Cardiac septum (tissue), 1 donor: Measurements from ENCODE around the gene EPHB1. TPM values are rescaled to one million over a fixed set of nuclear protein-coding genes. Genes with fewer than 3 reads are reported as not detected.
"Not testable (repeated sequence)": the region's sequence is repeated elsewhere in the genome, so short reads cannot be mapped to it uniquely, and the experiment has no call there.

Experiments
- DNase-seq: peaks from one replicate; pipeline ENCODE4 v3.0.0-alpha.2; 2020; ENCODE audit warnings: low spot score
- intact Hi-C: fragments of 100-400 bp; cut with DNase I; formaldehyde crosslinking; loops from one replicate; pipeline ENCODE4 v1.14.0; 2022
- total RNA-seq: library from RNA; stranded (reverse); fragmentation: NEBNext Ultra II Directional; extraction: Animal tissue kit (Norgen Biotek cat#: 25700); gene quantifications from one replicate; pipeline ENCODE4 v1.2.1, GENCODE V29; 2021
- donor health status: DM: no; HTN: no; CAD: no.

Gene EPHB1
- total RNA-seq, 1 donor from 2014 or later = 1.1 TPM

DNA sequence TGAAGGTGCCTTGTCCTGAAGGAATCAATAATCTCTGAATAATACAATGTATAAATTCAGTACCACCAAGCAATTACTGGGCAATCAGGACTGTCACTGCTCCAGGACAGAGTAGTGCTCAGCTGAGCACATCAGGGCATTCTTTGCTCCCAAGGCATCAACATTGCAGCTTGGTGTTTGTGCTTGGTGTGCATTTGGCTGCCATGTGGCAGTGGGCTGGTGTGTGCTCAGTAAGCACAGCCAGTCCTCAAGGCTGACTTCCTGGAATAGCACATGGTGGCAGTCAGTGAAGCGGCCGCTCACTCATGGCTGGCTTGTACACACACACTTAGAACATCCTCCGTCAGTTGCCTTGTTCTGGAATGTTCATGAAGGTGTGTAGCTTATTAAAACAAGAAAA lies 217.0 kb downstream of the EPHB1 start:
- DNase-seq = no peak

GRCh38 chr3:135013206-135013605 lies 218.1 kb downstream of the EPHB1 start:
- intact Hi-C loops = no loop called here
- DNase-seq = no peak

More for the DNA sequence above, 217.0 kb downstream of the EPHB1 start:
- intact Hi-C loops = no loop called here

- no peak for DNase-seq
- intact Hi-C loops = no loop called here
These were observed 219.5 kb downstream of the EPHB1 start for GRCh38 chr3:135014566-135014965.

GRCh38 chr3:135017003-135017893 lies 222.2 kb downstream of the EPHB1 start:
- intact Hi-C loops = no loop called here

GRCh38 chr3:135018149-135018923 lies 223.3 kb downstream of the EPHB1 start:
- intact Hi-C loops = no loop called here

More at GRCh38 chr3:135017003-135017893, 222.2 kb downstream of the EPHB1 start:
- no peak for DNase-seq

GRCh38 chr3:135020181-135020580 lies 225.1 kb downstream of the EPHB1 start:
- DNase-seq = no peak
- intact Hi-C loops = no loop called here

More at GRCh38 chr3:135018149-135018923, 223.3 kb downstream of the EPHB1 start:
- no peak for DNase-seq

DNA sequence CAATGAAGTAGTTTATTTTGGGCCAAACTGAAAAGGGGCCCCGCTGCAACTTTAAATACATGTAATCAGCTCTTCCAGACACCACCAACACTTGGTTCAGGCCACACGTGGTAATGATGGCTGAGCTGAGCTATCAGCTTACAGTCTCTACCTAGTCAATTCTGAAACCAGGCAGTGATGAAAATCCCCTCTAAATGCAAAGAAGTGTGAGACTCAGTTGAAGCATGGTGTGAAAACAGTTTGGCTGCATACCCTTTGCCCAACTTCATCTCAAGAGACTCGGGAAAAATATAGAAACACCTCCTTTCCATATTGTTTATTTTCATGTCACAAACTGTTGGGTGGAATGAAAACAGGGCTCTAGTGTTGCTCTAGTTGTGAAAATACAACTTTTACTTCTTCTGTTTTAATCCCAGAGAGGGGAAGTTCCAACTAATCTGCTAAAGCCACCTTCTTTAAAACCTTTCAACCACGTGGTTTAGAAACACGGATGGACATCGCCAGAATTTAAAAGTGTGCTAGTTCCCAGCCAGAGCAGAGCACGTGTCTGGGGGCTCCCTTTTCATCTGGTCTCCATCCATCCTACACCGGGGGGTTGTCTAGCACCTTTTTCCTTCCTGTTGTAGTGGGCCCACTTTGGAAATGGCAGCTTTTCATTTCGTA lies 229.1 kb downstream of the EPHB1 start:
- no peak for DNase-seq
- intact Hi-C loops = no loop called here

DNA sequence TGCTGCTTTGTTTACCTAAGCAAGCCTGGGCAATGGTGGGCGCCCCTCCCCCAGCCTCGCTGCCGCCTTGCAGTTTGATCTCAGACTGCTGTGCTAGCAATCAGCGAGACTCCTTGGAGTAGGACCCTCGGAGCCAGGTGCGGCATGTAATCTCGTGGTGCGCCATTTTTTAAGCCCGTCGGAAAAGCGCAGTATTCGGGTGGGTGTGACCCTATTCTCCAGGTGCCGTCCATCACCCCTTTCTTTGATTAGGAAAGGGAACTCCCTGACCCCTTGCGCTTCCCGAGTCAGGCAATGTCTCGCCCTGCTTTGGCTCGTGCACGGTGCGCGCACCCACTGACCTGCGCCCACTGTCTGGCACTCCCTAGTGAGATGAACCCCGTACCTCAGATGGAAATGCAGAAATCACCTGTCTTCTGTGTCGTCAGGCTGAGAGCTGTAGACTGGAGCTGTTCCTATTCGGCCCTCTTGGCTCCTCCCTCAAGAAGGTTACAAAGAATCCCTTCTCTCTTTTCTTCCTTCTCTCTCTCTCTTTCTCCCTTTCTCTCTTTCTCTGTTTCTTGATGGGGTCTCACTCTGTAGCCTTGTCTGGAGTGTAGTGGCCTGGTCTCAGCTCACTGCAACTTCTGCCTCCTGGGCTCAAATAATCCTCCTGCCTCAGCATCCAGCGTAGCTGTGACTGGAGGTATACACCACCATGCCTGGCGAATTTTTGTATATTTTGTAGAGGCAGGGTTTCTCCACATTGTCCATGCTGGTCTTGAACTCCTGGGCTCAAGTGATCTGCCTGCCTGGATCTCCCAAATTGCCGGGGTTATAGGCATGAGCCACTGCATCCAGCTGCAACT lies 235.9 kb downstream of the EPHB1 start:
- DNase-seq, intact Hi-C loops: not testable (repeated sequence)

DNA sequence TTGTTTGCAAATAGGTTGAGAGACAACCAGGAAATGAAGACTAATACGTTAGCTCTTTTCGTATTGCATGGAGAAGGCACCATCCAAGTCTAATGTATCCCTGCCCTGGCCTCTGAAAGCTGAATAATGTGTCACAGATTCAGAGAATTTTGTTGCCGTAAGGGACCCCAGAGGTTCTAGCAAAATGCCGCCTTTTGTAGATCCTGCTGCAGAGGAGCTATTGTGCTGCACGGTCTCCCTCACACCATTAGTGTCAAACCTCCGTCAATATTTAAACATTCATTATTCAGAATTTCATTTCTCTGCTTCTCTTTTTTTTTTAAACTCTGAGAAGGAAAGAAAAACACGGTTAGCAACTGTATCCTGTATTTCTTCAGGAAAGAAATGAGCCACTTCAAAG lies 238.7 kb downstream of the EPHB1 start:
- intact Hi-C loops = no loop called here
- DNase-seq = no peak

DNA sequence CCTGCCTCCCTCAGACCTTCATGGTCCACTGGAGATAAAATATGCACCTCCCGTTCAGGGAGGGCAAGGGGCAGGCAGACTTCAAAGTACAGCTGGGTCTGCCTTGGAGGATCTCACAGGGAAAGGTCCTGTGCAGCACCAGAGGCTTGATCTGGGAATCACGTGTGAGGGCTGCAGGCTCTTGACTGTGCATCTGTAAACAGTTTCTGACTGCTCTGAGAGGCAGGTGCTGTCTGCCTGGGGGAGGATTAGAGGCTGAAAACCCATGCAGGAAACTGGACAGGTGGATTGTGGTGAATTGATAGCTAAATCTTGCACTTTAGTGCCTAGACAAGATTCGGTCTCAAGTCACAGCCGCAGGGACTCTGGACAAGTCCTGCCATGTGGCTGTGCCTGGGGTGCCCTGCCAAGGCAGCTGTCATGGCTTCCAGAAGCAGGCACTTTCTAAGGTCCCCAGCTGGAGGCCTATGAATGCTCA lies 239.3 kb downstream of the EPHB1 start:
- intact Hi-C loops = no loop called here

DNA sequence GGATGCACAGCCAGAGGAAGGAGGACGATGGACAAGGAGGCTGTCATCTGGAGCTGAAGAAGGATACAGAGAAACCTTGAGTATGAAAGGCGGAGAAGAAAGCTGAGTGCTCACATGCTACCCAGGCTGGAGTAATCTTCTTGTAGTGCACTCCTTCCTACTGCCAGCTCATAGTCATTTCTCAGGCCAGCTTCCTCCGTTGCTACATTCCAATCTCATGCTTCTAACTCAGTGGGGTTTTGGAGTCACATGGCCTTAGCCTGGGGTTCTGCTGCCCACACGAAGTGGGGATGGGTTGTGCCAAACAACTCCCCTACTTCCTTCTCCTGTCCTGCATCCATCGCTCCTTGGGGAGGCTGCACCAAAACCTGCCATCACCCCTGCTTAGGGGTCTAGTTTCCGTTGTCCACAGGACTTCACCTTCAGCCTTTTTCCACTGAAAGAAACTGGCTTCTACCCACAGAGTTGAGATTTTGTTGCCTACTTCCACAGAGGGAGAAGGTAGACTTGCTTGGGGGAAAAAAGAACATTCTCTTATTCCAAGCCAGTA lies 239.9 kb downstream of the EPHB1 start:
- intact Hi-C loops = no loop called here
- DNase-seq = no peak

More for the DNA sequence above, 239.3 kb downstream of the EPHB1 start:
- no peak for DNase-seq

- intact Hi-C loops = no loop called here
- DNase-seq = no peak
These were observed 243.1 kb downstream of the EPHB1 start for GRCh38 chr3:135038186-135038585.

- intact Hi-C loops, DNase-seq: not testable (repeated sequence)
These were observed 244.5 kb downstream of the EPHB1 start for GRCh38 chr3:135039536-135039935.

DNA sequence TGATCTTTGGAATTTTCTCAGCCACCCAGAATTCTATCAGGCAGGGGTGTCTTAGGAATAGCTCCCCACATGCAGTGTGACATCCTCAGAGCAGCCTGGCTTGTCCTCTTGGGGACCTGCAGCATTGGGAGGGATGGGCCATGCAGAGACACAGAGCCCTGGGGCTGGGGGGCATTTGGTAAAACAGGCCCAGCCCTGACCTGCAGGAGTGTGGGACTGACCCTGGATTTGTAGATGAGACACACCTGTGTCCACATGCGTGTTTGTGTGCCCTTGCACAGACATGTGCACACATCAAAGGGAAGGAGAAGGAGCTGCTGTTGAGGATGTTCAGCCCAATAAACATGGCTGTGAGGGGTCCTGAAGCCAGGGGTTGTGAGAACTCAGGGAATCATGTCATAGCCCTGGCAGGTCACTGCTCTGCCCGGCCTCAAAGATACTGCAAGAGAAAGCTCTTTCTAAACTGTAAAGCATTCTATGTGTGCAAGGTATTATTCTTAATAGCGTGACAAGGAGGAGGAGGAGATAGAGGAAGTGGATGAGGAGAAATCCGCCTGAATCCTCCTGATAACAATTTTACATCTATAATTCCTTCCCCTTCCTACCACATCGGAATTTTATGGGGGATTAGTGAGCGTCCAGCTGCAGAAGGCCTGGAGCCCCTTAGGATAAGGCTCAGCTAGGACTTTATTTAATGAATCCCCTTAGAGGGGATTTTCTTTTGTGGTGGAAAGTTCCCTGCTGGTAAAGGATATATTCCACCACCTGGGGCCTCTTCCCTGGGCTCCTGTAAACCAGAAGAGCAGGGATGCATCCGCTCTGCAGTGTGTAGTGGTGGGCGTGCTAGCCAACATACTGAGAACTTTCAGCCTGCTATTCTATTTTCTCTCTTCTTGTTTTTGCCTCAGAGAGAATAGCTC lies 245.5 kb downstream of the EPHB1 start:
- intact Hi-C loops = no loop called here
- no peak for DNase-seq

DNA sequence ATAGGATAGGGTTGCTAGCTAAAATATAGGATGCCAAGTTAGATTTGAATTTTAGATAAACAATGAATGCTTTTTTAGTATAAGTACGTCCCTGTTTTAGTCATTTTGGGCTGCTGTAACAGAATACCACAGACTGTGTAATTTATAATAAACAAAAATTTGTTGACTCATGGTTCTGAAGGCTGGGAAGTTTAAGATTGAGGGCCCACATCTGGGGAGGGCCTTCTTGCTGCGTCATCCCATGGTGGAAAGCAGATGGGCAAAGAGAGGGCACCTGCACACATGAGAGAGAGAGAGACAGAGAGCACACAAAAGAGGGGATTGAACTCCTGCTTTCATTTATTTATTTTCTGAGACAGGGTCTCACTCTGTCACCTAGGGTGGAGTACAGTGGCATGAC lies 246.5 kb downstream of the EPHB1 start:
- intact Hi-C loops = no loop called here

GRCh38 chr3:135047061-135047460 lies 252.0 kb downstream of the EPHB1 start:
- no peak for DNase-seq
- intact Hi-C loops = no loop called here

More for the DNA sequence above, 246.5 kb downstream of the EPHB1 start:
- no peak for DNase-seq

- DNase-seq = no peak
- intact Hi-C loops = no loop called here
These were observed 255.5 kb downstream of the EPHB1 start for GRCh38 chr3:135050536-135050935.
